Measurements from ENCODE around the gene TRAPPC2.

DNA sequence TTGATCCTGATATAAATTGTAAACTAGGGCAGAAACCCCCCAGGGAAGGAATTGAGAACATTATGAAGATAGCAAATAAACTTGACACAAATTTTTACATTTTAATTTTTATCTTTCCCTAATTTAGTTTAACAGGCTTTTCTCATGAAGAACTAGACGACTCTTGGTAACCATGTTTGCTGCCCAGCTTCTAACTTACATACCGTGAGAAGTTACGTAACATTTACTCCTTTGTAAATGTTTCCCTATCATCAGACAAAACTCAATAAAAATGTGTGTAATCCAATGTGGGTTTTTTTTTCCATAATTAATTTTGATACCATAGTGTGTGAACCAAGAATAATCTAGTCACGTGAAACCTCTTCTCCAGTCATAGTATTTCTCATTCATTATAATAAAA lies 34.5 kb upstream of the TRAPPC2 start:
- TF ChIP-seq STAT5B (CRISPR knock-in tag; IDR thresholded peaks at IDR 0.05), result no peak
- no peak for TF ChIP-seq POLR2A (conservative IDR thresholded peaks at IDR 0.05)
- no peak for TF ChIP-seq HDGF (IDR thresholded peaks at IDR 0.05)
- no peak for TF ChIP-seq ZFX (CRISPR knock-in tag; IDR thresholded peaks at IDR 0.05)
- no peak for TF ChIP-seq BRD9 (IDR thresholded peaks at IDR 0.05; ENCODE audit: low read depth, partially characterized antibody)
- no peak for TF ChIP-seq RAD51 (IDR thresholded peaks at IDR 0.05; ENCODE audit: borderline replicate concordance, low read depth)
- no peak for TF ChIP-seq ZSCAN29 (IDR thresholded peaks at IDR 0.05)
- no peak for TF ChIP-seq TSC22D4 (tag; IDR thresholded peaks at IDR 0.05)

Data from K562 (cell line).